ENCODE results near the gene JAKMIP3.

The JAKMIP3 gene

GRCh38 chr10:132044803-132045202 is 20.9 kb upstream of the JAKMIP3 start:
- DNase-seq: no peak

DNA sequence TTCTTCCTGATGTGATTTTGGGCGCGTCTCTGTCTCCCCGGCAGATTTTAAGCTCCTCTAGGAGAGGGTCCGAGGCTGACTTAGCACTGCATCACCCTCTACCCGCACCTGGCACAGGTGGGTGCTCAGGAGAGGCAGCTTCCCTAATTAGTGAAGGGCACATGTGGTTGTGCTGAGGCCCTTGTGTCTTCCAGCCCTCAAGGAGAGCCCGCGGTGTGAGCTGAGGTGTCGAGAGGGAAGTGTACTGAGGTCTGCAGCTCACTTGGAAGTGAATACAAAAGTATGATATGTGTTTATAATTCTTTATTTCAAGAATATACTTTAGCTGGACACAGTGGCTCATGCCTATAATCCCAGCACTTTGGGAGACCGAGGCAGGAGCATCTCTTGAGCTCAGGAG is 20.4 kb upstream of the JAKMIP3 start:
- DNase-seq: no peak

DNA sequence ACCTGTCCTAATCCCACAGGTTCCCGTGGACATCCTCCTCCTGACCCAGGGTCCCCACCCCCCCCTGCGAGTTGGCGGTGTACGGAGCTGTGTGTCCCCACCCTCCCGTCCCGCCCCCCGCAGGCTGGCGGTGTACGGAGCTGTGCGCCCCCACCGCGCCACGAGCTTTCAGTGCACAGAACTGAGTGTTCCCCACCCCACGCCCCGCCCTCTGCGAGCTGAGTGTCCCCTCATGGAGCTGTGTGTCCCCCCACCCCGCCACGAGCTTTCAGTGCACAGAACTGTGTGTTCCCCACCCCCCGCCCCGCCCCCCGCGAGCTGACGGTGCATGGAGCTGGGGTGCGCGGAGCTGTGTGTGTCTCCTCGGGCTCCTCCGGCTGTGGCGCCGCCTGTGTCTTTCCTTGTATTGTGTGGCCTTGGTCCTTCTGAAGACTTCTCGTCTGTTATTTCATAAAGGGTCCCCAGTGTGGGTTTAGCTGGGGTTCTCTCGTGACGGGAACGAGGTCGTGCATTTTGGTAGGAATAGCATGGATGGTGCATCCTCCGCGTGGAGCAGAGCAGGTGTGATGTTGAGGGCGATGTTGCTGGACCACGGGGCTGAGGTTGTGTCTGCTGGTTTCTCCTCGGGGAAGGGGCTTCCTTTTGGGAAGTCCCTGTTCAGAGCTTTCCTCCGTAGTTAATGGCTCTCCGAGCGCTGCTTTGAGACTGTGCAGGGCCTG is 18.0 kb upstream of the JAKMIP3 start:
- no peak for DNase-seq

GRCh38 chr10:132048294-132048667 is 17.5 kb upstream of the JAKMIP3 start:
- DNase-seq: no peak

DNA sequence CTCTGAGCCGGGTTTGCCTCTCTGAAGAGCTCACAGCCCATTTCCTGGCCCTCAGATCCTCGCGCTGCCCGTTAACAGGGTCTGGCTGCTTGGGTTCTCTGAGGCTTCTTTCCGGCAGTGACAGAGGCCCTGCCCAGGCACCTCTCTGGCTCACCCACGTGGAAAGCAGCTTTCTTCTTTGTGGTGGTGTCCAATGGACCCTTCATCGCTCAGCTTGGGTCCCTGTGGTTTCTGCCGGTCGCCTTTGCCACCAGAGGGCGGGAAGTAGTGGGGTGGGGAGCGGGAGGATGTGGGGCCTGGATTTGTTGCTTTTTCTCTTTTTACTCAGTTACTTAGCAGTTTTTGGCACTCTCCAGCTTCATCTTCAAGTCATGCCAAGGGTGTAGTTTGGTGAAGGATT is 15.6 kb upstream of the JAKMIP3 start:
- no peak for DNase-seq

- no peak for DNase-seq
Measured at GRCh38 chr10:132052124-132052523, 13.6 kb upstream of the JAKMIP3 start.

DNA sequence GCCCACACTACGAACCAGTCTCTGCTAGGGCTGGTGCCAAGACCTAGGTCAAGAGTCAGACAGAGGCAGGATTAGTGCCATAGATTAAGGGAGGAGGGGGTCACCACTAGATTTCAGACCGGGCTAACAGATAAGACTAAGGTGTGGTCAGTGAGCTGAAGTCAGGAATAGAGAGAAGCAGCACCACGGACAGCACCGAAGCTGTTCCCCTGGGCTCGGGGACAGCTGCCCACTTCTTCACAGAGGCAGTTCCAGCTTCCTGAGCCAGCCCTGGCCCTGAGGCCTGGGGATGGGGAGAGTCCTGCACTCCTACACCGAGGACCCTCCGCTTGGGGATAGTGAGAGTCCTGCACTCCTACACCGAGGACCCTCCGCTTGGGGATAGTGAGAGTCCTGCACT is 11.2 kb upstream of the JAKMIP3 start:
- DNase-seq: no peak

DNA sequence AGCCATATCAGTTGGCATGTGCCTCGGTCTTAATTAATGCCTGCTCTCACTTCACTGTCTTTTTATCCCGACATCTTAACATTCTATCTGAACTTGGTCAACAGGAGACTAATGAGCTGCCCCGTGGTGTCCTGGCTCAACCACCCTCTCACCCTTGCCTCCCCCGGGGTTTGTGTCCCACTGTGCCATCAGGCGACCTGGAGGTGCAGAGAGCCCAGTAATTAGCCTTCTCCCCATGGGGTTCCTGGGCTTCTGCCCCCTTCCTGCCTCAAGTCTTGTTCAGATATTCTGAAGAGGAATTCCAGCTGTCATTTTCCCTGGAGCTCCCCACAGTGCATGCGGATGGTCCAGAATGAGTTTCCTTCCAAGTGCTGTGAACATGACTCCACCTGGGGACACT is 10.1 kb upstream of the JAKMIP3 start:
- no peak for DNase-seq

DNA sequence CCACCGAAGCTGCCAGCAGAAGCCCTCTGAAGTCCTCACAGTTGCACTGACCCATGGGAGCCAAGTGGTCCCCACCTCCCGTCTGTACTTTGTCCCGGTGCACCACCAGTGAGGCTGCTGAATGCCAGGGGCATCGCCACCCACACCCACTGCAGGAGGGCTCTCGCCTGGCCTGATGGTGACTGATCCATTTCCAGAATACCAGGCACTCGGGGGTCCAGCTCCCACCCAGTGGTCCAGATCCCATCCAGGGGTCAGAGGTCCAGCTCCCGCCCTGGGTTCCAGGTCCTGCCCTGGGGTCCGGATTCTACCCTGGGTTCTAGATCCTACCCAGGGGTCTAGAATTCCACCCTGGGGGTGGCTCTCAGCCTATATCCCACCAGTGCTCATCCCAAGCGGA is 9.1 kb upstream of the JAKMIP3 start:
- DNase-seq: no peak

DNA sequence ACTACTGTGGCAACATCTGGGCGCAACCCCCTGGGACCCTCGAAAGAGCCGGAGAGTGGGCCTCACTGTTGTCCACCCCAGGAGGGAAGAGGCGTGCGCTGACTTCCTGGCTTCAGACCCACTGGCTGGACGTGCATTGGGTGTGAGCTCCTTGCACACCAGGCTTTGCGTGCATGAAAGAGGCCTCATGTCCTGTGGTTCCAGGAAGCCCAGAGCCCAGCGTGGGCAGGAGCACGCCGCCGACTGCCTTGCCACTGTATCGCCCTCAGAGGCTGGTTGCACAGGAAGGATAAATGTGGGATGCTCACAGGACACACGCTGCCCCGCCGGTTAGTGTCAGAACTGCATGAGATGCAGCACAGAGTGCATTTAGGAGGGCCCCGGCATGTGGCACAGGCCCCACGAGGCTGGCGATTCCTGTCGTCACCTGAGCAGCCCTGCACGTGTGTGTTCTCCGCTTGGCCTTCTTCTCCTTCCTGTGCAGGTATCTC is 8.5 kb upstream of the JAKMIP3 start:
- DNase-seq: no peak

DNA sequence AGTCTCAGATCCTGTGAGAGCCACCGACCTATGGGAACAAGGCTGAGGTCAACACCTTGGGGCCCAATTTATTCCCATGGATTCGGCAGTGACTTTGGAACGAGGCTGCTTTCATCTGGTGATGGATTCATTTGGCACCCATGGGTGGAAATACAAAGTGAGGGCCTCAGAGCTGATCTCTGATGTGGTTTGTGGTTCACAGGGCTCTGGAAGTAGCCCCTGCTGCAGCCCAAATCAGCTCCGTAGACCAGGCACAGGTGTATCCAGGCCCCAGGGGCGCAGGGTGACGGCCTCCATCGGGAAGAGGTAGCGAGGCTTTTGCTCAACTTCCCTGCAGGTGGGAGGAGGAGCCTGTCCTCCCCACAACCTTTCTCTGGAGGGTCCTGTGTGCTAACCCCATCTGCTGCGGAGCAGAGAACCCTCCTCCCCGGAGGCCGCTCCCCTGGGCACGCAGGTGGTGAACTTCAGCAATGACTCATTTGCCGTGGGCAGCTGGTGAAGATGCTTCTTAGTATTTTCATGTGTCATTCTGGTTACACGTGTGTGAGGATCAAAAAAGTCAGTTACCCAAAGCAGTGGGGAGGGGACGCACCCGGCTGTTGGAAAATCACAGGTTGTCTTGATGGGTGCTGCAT is 7.5 kb upstream of the JAKMIP3 start:
- DNase-seq: no peak

DNA sequence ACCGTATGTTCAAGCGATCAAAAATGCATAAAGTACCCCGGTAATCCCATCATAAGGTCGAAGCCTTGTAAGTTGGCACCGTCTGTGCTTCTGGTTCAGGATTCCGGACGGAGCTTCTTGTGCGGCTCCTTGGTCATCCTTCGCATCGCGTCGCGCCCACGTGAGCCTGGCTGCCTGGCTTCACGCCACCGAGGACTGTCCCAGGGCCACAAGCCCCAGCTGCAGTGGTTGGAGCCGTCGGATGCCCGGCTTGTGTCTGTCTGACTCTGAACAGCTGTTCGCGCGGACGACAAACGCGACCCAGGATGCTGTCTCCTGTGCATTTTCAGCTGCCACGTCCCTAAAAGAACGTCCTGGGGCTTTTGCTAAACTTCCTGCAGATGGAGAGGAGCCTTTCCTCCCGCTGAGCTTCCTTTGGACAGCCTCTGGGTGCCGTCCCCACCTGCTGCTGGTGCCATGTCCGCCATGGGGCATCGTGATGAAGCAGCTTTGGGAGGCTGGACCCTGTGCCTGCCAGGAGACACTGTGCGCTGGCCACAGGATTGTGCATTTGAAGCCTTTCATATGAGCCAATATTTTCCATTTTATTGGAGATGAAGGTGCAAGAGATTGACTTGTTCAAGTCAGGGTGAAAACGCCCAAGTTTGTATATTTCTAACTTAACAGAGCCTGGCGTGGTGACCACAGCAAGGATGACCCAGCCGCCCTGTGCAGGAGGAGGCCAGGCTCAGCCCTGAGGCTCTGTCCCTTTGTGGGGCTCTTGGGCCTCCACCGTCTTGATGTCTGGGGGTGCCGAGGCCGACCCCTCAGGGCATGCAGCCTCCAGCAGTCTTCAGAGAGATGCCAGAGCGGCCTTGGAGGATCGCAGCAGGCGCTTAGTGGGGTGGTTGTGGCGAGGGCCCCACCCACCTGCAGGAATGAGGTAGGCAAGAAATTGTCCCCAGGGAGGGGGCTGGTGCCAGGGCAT is 6.7 kb upstream of the JAKMIP3 start:
- no peak for DNase-seq

GRCh38 chr10:132059760-132060508 is 5.8 kb upstream of the JAKMIP3 start:
- no peak for DNase-seq

GRCh38 chr10:132061030-132061429 is 4.7 kb upstream of the JAKMIP3 start:
- DNase-seq: no peak

DNA sequence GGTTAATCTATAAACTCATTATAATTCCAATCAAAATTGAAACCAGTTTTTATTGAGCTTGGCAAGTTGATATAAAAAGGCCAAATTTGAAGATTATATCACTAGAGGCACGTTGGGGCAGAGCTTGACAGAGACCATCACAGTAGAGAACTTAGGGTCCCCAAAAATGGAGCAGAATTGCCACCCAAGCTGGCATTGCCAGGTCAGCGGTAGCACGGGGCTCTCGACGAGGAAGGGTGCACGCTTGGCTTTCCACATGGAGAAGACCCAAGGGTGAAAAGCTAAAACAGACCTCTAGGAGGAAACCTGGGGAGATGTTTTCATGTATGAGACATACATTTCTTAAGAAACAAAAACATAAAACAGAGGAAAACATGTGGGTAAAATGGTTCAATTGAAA is 4.3 kb upstream of the JAKMIP3 start:
- no peak for DNase-seq

- no peak for DNase-seq
Measured at GRCh38 chr10:132062116-132062515, 3.6 kb upstream of the JAKMIP3 start.

- no peak for DNase-seq
Measured at GRCh38 chr10:132062641-132063390, 2.9 kb upstream of the JAKMIP3 start.

DNA sequence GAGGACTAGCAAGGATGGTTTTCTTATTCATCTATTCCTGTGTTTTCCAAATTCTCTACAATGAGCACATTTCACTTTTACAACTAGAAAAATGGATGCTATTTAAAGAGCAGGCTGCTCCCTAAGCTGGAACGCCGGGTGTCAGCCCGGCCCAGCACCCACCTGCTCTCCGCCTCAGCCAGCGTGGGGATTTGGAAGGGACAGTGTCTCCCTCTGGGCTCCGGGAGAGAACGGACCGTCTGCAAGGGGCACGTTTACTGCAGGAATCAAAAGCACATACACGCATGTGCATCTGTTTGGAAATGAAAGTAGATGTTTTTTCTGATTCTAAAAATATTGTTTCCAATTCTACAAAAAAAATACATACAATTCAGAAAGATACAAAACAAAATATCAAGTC is 2.3 kb upstream of the JAKMIP3 start:
- no peak for DNase-seq

DNA sequence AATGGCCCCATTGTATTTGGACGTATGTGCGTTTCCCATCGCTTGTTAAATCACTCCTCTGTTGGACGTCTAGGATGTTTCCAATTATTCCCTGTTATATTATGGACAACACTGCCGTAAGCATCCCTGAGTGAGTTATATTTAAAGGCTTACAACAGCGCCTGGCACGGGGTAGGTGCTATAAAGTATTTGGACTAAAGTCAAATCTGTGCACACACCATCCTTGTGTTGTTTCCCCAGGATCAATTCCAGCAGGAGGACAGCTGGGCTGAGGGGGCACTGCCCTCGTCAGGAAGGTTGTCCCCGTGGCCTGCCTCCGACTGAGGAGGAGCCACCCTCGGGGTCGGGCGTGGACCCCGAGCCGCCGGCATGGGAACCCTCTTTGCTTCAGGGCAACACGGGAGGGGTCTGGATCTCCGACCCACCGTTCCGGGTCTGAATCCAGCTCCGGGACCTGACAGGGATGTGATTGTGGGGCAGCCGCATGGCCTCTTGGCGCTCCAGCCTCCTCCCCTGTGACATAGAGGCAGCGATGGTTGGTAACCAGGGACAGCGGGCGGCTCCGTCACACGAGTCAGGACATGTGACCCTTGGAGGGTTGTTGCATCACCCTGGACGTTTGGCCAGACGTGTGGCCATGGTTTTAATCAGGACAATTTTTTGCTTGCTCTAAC is 1.5 kb upstream of the JAKMIP3 start:
- DNase-seq: no peak

DNA sequence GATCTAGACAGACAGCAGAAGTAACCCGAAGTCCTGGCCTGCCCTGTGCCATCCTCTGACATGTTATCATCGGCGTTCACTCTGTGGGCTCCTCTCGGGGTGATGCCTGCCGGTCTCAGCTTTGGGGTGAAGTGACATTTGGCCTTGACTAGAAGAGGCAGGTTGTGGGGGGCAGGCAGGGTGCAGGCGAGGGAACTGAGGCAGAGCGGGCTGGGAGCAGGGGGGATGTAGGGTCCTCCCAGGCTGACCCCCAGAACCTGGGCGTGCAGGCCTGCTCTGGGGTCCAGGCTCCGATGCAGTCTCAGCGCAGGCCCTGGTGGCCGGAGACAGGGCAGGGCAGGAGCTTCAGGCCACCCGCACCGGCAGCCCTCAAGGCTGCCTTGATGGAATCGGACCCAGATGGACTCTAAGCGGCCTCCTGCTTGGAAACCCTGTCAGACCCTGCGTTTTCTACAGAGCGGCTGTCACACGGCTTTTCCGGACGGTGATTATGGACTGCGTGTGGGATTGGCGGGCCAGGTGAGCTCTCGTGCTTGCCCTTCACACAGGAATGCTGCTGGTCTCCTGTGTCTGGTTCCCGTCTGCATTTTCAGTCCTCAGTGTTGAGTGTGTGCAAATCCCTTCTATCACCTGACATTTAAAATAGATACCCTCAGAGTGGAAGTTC is 842 bp upstream of the JAKMIP3 start:
- no peak for DNase-seq

DNA sequence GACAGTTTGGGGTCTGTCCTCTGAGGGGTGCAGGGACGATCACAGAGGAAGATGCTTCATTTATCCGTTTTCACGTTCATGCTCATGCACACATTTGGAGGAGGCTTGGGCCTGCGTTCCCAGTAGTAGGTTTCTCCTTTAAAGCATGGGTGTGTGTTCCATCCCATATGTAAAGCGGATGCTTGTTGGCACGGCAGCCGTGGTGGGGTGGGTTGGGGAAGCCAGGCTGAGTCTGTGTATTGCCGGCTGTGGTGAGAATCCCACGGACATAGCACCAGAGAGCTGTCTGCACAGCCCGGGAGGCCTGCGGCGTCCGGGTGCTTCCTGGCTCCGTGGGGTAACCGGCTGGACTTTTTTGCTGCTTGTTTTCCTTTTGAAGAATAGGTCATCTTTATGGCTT is 440 bp downstream of the JAKMIP3 start:
- DNase-seq: peak; percentile 16

Data from fibroblast of skin of abdomen (primary cell).